GM18499 (cell line): ENCODE results near the gene DENND1A.
"Not testable (repeated sequence)": the region's sequence is repeated elsewhere in the genome, so short reads cannot be mapped to it uniquely, and the experiment has no call there.

Experiments
- ATAC-seq: cut with Tn5 transposase; IDR thresholded peaks from one replicate; pipeline ENCODE4 v1.9.1; 2021; ENCODE audit warnings: moderate number of reproducible peaks; ENCODE audit not compliant: insufficient read depth, unreplicated experiment

The DENND1A gene

DNA sequence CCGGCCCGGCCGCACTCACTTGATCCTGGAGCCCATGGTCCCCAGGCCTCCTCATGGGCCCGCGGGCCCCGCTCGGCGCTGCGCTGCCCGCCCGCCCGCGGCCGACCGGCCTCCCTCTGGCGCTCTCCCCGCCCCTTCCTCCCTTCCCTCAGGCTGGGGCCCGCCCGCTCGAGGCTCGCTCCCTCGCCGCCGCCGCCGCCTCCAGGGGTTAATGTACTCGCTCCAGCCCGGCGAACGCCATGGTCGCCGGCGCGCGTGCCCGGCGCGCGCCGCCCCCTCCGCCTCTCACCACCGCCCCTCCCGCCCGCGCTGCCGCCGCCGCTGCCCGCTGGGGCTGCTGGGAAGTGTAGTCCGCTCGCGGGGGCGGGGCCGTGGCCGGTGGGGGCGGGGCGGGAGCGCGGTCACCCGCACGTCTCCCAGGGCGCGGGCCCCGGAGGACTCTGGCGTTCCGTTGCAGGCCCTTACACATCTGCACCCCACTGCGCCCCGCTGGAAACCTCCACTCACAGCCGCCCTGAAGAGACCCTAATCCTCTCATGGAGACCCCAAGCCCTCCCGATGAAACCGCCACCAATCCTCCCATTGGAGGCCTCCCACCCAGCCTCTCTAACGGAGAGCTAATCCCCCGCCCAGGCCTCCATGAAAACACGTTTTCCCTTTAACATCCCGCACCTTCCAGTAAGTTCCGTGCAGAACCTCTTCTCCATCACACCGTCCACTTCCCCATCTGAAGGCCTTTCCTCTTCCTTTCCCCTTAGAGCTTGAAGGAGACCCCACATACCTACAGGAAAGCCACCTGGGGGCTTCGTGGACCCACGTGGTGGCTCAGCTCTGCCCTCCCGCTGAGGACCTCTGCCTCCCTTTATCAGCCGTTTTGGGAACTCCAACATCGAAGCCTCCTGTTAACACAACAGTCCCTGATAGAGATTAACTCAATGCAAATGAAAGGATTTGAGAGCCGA lies at the start of gene DENND1A:
Gene DENND1A (minus strand): TSS at position 257 of the 962 bp plus-strand sequence. CDS start 221 bp downstream, at position 36.
- ATAC-seq = peak; percentile 36

- ATAC-seq = no peak
Observed at GRCh38 chr9:123978981-123979380, 49.1 kb upstream of the DENND1A start.

DNA sequence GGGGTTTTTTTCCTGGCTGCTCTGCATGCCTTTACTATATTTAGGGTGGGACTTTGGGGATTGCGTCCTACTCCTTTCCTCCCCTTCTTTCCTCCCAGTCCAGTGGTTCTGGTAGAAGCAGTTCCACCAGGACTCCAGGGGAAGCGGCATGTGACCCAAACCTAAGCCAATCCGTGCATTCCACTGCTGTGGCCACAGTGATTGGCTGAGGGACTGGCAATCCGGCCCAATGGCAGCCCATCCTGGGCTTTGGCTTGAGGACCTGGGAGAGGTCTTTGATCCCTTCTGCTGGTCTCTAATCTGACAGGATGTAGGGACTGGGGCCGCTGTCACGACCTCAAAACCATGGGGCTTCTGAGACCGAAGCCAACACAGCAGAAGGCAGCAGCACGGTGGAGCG lies 46.7 kb upstream of the DENND1A start:
- ATAC-seq = not testable (repeated sequence)

GRCh38 chr9:123975871-123976270 lies 45.9 kb upstream of the DENND1A start:
- ATAC-seq = no peak

GRCh38 chr9:123974471-123974870 lies 44.5 kb upstream of the DENND1A start:
- no peak for ATAC-seq

- no peak for ATAC-seq
Observed at GRCh38 chr9:123973590-123974223, 43.8 kb upstream of the DENND1A start.

DNA sequence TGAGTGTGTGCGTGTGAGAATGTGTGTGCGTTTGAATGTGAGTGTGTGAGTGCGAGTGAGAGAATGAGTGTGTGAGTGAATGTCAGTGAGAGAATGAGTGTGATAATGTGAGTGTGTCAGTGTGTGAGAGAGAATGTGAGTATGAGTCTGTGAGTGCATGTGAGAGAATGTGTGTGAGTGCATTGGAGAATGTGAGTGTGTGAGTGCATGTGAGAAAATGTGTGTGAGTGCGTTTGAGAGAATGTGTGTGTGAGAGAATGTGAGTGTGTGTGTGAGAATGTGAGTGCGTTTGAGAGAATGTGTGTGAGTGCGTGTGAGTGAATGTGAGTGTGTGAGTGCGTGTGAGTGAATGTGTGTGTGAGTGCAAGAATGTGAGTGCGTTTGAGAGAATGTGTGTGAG lies 42.7 kb upstream of the DENND1A start:
- ATAC-seq = no peak

GRCh38 chr9:123967323-123967722 lies 37.4 kb upstream of the DENND1A start:
- no peak for ATAC-seq

GRCh38 chr9:123965801-123966686 lies 36.1 kb upstream of the DENND1A start:
- ATAC-seq = no peak

- no peak for ATAC-seq
Observed at GRCh38 chr9:123964761-123965160, 34.8 kb upstream of the DENND1A start.

DNA sequence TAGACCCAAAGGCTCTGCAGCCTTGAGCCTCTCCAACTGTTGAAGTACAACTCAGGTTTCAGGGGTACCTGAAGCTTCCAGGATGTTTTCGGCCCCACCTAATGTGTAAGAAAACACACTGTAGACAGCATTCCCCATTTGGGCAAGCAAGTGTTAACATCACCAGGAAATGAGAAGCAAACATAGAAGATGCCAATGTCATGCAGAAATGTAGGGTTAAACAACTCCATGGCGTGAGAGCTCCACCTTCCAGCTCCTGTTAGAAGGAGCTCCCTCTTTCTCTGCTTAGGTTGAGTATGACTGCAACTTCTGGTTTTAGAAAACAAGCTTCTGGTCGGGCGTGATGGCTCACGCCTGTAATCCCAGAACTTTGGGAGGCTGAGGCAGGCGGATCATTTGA lies 31.0 kb upstream of the DENND1A start:
- ATAC-seq = no peak

GRCh38 chr9:123960366-123960765 lies 30.4 kb upstream of the DENND1A start:
- no peak for ATAC-seq

GRCh38 chr9:123959787-123960186 lies 29.9 kb upstream of the DENND1A start:
- no peak for ATAC-seq

DNA sequence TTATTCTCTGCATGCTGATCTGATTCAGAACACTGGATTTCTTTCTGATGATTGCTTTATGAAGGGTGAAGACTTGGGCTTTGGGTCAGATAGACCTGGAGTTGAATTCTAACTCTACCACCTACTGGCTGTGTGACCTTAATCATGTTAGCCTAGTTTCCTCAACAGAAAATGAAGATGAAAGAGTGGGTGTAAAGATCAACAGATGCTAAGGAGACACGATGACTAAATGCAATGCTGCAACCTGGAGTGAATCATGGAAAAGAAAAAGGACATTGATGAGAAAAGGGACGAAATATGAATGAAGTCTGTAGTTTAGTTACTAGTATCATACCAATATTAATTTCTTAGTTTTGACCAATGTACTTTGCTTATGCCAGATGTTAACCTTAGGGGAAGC lies 27.8 kb upstream of the DENND1A start:
- ATAC-seq = no peak

- ATAC-seq = no peak
Observed at GRCh38 chr9:123957168-123957721, 27.3 kb upstream of the DENND1A start.

DNA sequence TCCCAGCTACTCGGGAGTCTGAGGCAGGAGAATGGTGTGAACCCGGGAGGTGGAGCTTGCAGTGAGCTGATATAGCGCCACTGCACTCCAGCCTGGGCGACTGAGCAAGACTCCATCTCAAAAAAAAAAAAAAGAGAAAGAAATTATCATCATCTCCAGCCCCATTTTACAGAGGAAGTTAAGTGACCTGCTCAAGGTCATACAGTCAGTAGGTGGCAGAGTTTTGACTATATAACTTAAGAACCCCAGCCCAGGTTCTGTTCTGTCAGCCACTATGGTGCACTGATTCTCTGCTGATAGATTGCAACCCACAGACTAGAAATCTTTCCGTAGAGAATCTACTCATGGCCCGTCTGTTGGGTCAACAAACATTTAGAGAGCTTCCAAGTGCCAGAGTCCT lies 25.7 kb upstream of the DENND1A start:
- ATAC-seq = no peak

DNA sequence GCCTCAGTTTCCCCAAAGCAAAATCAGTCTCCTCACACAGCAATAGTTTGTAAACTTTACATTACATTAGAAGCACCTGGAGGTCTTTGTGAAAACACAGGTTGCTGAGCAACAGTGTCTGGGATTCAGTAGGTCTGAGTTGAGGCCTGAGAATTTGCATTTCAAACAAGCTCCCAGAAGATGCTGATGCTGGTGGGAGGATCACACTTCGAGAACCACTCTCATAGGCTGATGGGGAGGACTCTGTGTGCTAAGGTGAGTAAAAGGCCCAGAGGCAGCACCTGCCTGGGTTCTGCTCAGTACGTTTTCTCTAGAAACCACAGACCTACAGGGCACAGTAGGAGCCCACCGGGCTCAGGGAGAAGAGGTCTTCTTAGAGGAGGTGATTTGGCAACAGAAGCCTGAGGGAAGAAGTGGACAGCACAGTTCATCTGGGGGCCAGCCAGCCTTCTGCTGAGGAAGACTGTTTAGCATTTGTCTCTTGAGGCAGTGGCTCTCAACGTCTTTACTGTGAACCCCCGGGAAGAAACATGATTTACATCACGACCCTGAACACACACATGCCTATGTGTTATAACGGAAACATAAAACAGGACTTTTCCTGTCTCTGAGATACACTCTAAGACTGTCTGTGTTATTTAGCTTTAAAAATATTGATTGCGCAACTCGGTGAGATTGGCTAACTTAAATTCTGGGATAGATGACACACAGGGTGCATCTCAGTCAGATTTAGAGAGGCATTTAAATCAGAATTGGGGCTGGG lies 24.8 kb upstream of the DENND1A start:
- ATAC-seq = no peak

DNA sequence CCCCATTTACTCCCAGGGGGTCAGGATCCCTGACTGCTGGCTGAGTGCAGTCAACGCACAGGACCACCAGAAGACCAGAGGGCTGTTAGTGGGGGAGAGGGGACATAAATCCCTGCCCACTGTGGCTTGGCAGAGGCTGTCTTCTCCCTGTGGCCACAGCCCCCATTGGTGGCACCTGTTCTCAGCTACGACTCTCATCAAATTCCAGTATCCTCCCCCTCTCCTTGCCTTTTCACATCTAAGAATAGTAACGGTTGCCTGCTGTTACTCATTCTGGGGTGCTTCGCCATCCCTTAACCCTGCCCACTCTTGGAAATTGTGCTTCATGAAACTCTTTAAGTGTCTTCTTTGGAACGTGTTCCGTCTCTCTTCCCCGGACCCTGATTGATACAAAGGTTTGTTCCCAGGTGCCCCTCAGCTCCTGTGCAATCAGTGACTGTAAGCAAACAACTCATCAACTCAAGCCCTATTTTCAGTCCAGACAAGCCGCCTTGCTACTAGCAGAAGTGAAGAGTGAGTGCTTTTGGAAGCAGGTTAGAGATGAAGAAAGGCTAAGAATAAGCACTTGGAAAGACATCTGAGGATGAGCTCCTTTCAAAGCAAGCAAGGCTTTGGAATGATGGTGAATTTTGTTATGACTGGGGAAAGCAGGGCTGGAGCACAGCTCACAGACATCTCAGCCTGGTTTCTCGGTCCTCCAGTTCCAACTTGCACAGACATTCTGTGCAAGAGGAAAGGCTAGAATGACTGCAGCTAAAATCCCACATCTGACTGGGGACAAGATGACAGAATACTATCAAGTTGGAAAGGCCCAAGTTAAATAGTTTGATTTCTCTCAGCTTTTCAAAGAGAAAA lies 22.9 kb upstream of the DENND1A start:
- no peak for ATAC-seq

DNA sequence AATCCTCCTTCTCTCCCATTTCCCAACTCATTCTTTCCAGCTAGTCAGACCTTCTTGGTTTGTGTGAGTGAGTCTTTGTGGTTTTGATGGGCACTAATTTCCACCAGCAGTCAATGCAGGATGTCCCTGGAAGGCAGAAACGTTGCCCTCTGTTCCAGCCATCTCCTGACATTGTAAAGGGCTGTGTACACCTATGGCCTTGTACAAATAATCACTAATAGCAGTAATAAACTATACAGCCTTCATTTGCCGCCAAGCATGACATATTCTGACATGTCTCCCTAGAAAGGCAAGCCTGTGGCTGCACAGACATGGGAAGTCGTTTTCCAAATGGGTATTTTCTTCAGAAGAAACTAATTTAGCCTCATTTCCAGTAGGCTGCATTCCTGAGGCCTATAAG lies 18.4 kb upstream of the DENND1A start:
- no peak for ATAC-seq
